ENCODE measurements around the gene XIRP2.

GRCh38 chr2:167017021-167017420, 128.7 kb downstream of the XIRP2 start:
- TF ChIP-seq CTCF (IDR thresholded peaks at IDR 0.05) (no peak), EZH2 (IDR thresholded peaks at IDR 0.05) (no peak)

All from neural progenitor cell (in vitro differentiated cells).